ENCODE results near the gene GAREM1.

DNA sequence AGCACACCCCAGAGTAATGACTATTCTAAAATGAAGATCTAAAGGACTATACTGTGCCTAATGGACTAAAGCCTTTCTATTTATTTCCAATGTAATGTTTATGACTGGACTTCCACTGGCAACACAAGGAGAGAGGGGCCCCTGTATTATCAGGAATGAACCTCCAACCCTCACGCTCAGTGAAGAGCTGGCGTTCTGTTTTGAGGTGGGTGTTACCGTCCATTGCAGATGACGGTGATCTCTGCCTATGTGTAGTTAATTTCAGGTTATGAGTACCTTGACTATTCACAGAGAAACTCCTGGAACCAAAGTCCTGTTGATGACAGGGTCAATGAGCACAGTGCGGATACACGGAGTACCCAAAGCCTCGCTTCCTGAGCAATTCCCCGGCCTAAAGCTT is 195.5 kb downstream of the GAREM1 start:
- no peak for TF ChIP-seq ELF4 (CRISPR knock-in tag; IDR thresholded peaks at IDR 0.05; ENCODE audit: low read depth)
- TF ChIP-seq ATF1 (CRISPR knock-in tag; IDR thresholded peaks at IDR 0.05) = no peak
- TF ChIP-seq, protein P1, sequence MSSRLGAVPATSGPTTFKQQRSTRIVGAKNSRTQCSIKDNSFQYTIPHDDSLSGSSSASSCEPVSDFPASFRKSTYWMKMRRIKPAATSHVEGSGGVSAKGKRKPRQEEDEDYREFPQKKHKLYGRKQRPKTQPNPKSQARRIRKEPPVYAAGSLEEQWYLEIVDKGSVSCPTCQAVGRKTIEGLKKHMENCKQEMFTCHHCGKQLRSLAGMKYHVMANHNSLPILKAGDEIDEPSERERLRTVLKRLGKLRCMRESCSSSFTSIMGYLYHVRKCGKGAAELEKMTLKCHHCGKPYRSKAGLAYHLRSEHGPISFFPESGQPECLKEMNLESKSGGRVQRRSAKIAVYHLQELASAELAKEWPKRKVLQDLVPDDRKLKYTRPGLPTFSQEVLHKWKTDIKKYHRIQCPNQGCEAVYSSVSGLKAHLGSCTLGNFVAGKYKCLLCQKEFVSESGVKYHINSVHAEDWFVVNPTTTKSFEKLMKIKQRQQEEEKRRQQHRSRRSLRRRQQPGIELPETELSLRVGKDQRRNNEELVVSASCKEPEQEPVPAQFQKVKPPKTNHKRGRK (CRISPR knock-in tag; IDR thresholded peaks at IDR 0.05; ENCODE audit: borderline replicate concordance) = no peak
- TF ChIP-seq, protein P2, sequence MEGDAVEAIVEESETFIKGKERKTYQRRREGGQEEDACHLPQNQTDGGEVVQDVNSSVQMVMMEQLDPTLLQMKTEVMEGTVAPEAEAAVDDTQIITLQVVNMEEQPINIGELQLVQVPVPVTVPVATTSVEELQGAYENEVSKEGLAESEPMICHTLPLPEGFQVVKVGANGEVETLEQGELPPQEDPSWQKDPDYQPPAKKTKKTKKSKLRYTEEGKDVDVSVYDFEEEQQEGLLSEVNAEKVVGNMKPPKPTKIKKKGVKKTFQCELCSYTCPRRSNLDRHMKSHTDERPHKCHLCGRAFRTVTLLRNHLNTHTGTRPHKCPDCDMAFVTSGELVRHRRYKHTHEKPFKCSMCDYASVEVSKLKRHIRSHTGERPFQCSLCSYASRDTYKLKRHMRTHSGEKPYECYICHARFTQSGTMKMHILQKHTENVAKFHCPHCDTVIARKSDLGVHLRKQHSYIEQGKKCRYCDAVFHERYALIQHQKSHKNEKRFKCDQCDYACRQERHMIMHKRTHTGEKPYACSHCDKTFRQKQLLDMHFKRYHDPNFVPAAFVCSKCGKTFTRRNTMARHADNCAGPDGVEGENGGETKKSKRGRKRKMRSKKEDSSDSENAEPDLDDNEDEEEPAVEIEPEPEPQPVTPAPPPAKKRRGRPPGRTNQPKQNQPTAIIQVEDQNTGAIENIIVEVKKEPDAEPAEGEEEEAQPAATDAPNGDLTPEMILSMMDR (IDR thresholded peaks at IDR 0.05) = no peak
- no peak for TF ChIP-seq TCF7 (CRISPR knock-in tag; IDR thresholded peaks at IDR 0.05; ENCODE audit: low read depth)
- no peak for TF ChIP-seq HMGA2 (CRISPR knock-in tag; IDR thresholded peaks at IDR 0.05)
- no peak for TF ChIP-seq SMAD3 (CRISPR knock-in tag; IDR thresholded peaks at IDR 0.05; ENCODE audit: borderline replicate concordance)
